KG1 (cell line): ENCODE results near the gene ECI1.
"Not testable (repeated sequence)": the region's sequence is repeated elsewhere in the genome, so short reads cannot be mapped to it uniquely, and the experiment has no call there.

Source experiments
- DNase-seq: peaks from one replicate; lab custom pipeline; 2025; lab: John Stamatoyannopoulos, UW

ECI1 gene

DNA sequence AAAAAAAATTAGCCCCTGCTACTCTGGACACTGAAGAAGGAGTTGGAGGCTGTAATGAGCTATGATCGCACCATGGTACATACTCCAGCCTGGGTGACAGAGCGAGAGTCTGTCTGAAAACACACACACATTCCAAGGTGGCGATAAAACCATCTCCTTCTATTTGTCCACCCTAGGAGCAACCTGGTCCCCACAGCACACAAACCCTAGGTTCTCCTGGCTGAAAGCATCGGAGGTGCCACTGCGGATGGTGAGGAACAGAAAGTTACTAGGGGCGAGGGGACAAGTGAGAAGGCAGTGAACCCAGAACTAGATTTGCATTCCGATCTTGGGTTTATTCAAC is 1.4 kb upstream of the ECI1 start:
- DNase-seq, result no peak

- peak; percentile 25 for DNase-seq
Measured at GRCh38 chr16:2250652-2251295, 613 bp downstream of the ECI1 start.

DNA sequence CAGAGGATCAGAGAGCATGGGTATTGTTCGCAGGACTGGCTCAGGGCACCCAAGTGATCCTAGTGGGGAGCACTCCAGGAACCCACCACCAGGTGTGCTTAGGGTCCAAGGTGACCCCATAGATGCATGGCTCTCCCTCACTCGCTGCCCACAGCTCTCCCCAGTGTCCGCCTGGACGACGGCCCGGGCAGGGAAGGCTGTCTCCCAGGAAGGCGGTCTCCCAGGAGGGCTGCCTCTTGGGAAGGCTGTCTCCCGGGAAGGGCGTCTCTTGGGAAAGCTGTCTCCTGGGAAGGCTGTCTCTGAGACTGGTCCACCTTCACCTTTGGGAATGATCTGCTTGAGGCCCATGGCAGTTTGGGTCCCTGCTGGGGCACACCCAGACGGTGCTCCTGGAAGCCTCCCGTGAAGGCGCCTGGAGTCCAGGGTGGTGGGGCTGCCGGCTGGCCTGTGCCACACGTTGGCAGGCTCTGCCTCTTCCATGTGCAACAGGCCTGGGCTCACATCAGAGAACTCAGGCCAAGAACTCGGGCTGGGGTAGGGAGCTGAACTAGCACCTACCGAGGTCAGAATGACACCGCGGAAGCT is 5.0 kb downstream of the ECI1 start:
- no peak for DNase-seq

- no peak for DNase-seq
Measured at GRCh38 chr16:2244926-2245795, 6.2 kb downstream of the ECI1 start.

DNA sequence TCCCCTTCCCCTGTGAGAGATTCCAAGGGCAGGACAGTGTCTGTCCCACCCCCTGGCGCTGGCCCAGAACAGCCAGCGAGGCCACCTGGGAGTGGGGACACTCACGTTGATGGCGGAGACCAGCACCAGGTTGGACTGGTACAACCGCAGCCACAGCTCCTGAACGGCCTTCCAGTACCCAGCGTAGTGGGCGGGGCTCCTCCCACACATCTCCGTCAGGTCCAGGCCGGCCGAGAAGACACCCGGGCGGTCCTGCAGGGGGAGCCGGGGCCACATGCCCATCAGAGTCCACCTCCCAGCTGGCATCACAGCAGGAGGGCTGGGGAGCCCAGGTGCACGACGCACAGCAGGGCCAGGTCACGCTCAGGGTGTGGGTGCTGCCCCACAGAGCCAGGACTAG is 7.1 kb downstream of the ECI1 start:
- DNase-seq, result no peak

GRCh38 chr16:2243781-2244180 is 7.6 kb downstream of the ECI1 start:
- DNase-seq, result no peak

- DNase-seq, result no peak
Measured at GRCh38 chr16:2243031-2243528, 8.3 kb downstream of the ECI1 start.

GRCh38 chr16:2242598-2242997 is 8.8 kb downstream of the ECI1 start:
- DNase-seq, result no peak

GRCh38 chr16:2240331-2240730 is 11.1 kb downstream of the ECI1 start:
- not testable (repeated sequence) for DNase-seq

DNA sequence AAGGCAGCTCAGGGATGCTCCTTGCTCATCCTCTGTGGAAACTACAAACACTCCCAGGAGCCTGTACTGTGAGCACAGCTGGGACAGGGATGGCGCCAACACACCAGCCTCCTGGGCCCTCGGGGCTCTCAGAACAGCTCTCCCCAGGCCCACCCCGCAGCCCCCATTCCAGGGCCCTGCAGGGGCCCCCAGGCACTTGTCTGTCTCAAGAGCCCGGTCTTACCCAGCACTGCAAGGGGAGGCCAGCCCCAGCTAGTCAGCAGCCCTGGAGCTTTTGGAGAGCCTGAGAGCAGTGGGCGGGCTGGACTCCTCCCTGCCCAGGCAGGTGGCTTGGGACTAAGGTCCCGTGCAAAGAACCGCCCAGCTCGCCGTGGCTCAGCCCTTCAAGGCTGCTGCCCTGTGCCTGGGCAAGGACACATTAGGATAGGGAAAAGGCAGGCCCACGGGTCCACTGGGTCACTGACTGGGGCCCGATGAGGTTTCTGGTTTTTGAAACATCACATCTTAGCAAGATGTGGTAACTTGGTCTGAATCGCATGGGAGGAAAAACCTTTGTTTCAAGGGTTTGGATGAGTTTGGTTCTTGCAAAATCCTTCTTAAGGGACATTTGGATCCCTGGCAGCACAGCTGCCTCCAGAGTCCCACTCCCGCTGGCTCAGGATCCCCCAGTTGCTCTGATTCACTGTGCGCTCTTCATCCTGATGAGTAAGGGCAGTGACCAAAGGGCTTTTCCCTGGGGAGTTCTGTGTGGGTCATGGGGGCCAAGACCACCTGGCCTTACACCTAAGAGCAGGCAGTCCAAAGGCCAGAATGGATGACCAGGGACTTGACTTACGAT is 12.3 kb downstream of the ECI1 start:
- DNase-seq, result no peak

- DNase-seq, result no peak
Measured at GRCh38 chr16:2238150-2238837, 13.1 kb downstream of the ECI1 start.

- DNase-seq, result no peak
Measured at GRCh38 chr16:2237493-2238149, 13.8 kb downstream of the ECI1 start.

- no peak for DNase-seq
Measured at GRCh38 chr16:2237102-2237482, 14.3 kb downstream of the ECI1 start.

GRCh38 chr16:2236337-2237101 is 14.9 kb downstream of the ECI1 start, which contains the start of gene DNASE1L2:
DNASE1L2 (plus strand) TSS chr16:2236444; CDS start chr16:2236817, 373 bp downstream.
- DNase-seq, result no peak

DNA sequence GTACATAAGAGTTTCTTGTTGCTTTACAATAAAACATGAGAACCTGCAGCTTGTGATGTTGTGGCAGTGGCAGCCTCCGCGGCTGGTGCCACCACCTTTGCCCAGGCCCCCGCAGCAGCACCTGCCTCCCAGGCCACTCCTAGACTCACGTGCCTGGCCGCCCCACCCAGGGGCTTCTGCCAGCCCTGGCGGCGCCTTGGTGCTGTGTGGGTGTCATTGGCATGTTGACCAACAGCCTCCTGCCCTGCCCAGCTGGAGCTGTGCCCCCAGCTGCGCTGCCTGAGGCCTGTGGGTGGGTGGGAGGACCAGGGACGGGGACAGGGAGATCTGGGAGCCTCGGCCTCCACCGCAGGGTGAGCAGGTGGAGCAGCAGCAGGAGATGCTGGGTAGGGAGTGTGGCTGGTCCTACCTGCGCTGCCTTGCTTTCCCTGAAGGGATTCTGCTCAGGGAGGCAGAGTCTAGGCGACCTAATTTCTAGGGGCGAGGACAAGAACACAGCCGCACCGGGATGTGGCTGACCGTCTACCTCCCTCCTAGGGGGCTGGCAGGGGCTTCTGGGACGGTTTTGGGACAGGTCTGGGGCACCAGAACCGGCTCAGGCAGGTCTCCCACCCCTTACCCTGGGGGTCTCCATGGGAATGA is 15.6 kb downstream of the ECI1 start:
- no peak for DNase-seq

GRCh38 chr16:2235234-2235651 is 16.1 kb downstream of the ECI1 start:
- no peak for DNase-seq

DNA sequence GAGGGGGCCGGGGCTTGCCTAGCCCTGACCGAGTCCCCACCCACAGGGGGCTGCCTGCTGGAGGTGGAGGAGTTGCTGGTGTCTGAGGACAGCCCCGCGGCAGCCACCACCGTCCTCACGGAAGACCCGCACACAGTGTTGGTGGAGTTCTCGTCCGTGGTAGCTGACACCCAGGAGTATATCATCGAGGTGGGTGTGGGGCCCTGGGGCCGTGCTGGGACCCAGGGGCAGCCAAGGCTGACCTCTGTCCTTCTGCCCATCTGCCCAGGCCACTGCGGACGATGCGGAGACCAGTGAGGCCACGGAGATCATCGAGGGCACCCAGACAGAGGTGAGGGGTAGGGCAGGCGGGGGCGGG is 16.6 kb downstream of the ECI1 start:
- no peak for DNase-seq

DNA sequence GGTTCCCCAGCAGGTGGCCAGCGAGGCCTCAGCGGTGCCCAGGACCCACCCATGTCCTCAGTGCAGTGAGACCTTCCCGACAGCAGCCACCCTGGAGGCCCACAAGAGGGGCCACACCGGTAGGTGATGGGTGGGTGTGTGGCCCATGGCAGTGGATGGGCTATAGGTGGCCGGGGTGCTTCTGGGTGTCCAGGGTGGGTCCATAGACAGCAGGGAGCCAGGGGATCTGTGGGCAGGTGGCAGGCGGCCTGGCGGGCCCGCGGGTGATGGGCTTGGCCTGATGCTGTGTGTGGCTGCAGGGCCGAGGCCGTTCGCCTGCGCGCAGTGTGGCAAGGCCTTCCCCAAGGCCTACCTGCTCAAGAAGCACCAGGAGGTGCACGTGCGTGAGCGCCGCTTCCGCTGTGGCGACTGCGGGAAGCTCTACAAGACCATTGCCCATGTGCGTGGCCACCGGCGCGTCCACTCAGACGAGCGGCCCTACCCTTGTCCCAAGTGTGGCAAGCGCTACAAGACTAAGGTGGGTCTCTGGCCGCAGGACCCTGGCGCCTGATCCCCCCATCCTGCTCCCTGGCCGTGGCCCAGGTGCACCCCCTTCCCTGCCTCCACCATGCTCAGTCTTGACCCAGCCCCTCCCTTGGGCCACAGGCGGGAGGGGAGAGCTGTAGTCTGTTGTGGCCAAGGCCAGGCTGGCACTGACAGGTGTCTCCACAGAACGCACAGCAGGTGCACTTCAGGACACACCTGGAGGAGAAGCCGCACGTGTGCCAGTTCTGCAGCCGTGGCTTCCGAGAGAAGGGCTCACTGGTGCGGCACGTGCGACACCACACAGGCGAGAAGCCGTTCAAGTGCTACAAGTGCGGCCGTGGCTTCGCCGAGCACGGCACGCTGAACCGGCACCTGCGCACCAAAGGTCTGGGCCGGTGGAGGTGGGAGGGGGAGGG is 17.2 kb downstream of the ECI1 start:
- DNase-seq, result no peak
